ENCODE measurements around the gene GPR55.

DNA sequence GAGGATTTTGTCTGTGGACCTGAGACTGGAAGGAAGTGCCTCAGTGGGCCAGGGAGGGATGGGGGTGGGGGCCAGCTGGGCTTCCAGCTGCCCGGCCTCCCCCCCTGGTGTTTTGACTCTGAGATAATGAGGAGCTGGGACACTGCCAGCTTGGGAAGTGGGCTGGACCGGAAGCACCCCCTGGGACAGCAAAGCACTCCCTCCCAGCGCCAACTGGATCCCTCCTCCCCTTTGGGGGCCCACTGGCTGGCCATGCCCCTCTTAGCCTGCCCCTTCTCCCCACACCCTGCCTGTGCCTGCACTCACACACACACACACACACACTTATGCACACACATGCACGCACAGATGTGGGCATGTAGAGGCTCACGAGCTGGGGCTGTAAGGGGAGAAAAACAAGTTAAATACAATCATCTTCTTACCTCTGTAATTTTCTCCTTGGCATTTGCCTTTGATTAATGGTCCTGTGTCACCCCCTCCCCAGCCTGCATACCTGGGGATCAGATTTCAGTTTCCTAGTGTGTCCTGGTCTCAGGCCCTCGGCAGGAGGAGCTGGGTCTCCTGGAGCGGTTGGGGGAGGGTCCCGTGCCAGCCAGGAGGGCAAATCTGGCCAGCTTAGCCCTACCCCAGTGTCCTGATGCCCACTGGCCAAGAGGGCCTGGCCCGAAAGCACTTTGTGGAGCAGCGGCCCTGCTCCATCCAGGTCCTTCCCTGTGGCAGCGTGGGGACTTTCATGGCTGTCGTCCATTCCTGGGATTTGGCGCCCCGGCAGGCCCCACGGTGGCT, 56.7 kb downstream of the GPR55 start:
- TF ChIP-seq CTCF (IDR thresholded peaks at IDR 0.05; ENCODE audit: insufficient read depth, low read length): no peak
- TF ChIP-seq POLR2AphosphoS5 (IDR thresholded peaks at IDR 0.05; ENCODE audit: low read depth): no peak
- TF ChIP-seq GABPA (IDR thresholded peaks at IDR 0.05; ENCODE audit: low read depth): no peak

Data from HL-60 (cell line).